Liver (tissue), 9 donors: ENCODE results near the gene XYLT1. TPM values are rescaled to one million over a fixed set of nuclear protein-coding genes. Genes with fewer than 3 reads are reported as not detected.

Experiments
- DNase-seq: peaks from one replicate; pipeline ENCODE4 v3.0.0-alpha.2; 2017; ENCODE audit warnings: low spot score
- H3K27ac ChIP-seq, 2 donors: one replicate each; pipeline ENCODE4 v1.7.0; 2013; ENCODE audit warnings: inconsistent platforms in 2 of 2, low read length in 2 of 2, control low read depth in 1 of 2, low read depth in 1 of 2, mild to moderate bottlenecking in 1 of 2
- H3K27me3 ChIP-seq, 4 donors: one replicate each; pipeline versions ENCODE4 v1.6.1 to v1.7.0; 2013; ENCODE audit warnings: low read length in 3 of 4, inconsistent platforms in 1 of 4, mild to moderate bottlenecking in 1 of 4, moderate library complexity in 1 of 4; ENCODE audit not compliant: control insufficient read depth in 4 of 4, insufficient read depth in 4 of 4
- H3K36me3 ChIP-seq, 4 donors: one replicate each; pipeline versions ENCODE4 v1.6.1 to v1.7.0; 2013; ENCODE audit warnings: low read length in 3 of 4, mild to moderate bottlenecking in 3 of 4, low read depth in 1 of 4, moderate library complexity in 1 of 4; ENCODE audit not compliant: control insufficient read depth in 4 of 4, insufficient read depth in 3 of 4
- H3K4me1 ChIP-seq, 4 donors: one replicate each; pipeline versions ENCODE4 v1.6.1 to v1.7.0; 2013; ENCODE audit warnings: low read length in 3 of 4, mild to moderate bottlenecking in 3 of 4, moderate library complexity in 1 of 4; ENCODE audit not compliant: control insufficient read depth in 4 of 4, insufficient read depth in 4 of 4
- H3K4me3 ChIP-seq, 3 donors: one replicate each; pipeline versions ENCODE4 v1.6.1 to v1.7.0; 2013; ENCODE audit warnings: low read length in 3 of 3, control low read depth in 1 of 3, low read depth in 1 of 3, mild to moderate bottlenecking in 1 of 3
- H3K9ac ChIP-seq, 2 donors: one replicate each; pipeline ENCODE4 v1.7.0; 2013; ENCODE audit warnings: low read length in 2 of 2, mild to moderate bottlenecking in 2 of 2, moderate library complexity in 2 of 2, control low read depth in 1 of 2, low read depth in 1 of 2
- H3K9me3 ChIP-seq, 4 donors: one replicate each; pipeline versions ENCODE4 v1.6.1 to v1.7.0; 2013; ENCODE audit warnings: low read length in 3 of 4; ENCODE audit not compliant: control insufficient read depth in 4 of 4
- EGR1 ChIP-seq, 2 donors: IDR thresholded peaks; 2 replicates each; pipeline ENCODE4 v1.6.1; 2016 to 2018; ENCODE audit warnings: antibody characterized with exemption in 2 of 2, low read depth in 2 of 2
- FOXA1 ChIP-seq: IDR thresholded peaks from 2 replicates; pipeline ENCODE4 v1.6.1; 2016; ENCODE audit warnings: antibody characterized with exemption
- FOXA2 ChIP-seq: IDR thresholded peaks from 2 replicates; pipeline ENCODE4 v1.6.1; 2016; ENCODE audit warnings: antibody characterized with exemption
- GABPA ChIP-seq, 2 donors: IDR thresholded peaks in 1 of 2; conservative IDR thresholded peaks in 1 of 2; 2 replicates each; pipeline ENCODE4 v1.6.1; 2016; ENCODE audit warnings: antibody characterized with exemption in 2 of 2, mild to moderate bottlenecking in 1 of 2, moderate library complexity in 1 of 2
- HNF4A ChIP-seq, 2 donors: conservative IDR thresholded peaks; 2 replicates each; pipeline ENCODE4 v1.6.1; 2016; ENCODE audit warnings: antibody characterized with exemption in 2 of 2, mild to moderate bottlenecking in 2 of 2
- HNF4G ChIP-seq: IDR thresholded peaks from 2 replicates; pipeline ENCODE4 v1.6.1; 2016; ENCODE audit warnings: antibody characterized with exemption
- JUND ChIP-seq, 2 donors: IDR thresholded peaks; 2 replicates each; pipeline ENCODE4 v1.6.1; 2016; ENCODE audit warnings: antibody characterized with exemption in 2 of 2
- NR2F2 ChIP-seq: IDR thresholded peaks from 2 replicates; pipeline ENCODE4 v1.6.1; 2016; ENCODE audit warnings: antibody characterized with exemption
- RAD21 ChIP-seq, 2 donors: IDR thresholded peaks; 2 replicates each; pipeline ENCODE4 v1.6.1; 2016; ENCODE audit warnings: antibody characterized with exemption in 2 of 2, mild to moderate bottlenecking in 2 of 2
- RXRA ChIP-seq, 2 donors: IDR thresholded peaks; 2 replicates each; pipeline ENCODE4 v1.6.1; 2017 to 2018; ENCODE audit warnings: antibody characterized with exemption in 2 of 2, mild to moderate bottlenecking in 1 of 2
- SP1 ChIP-seq: IDR thresholded peaks from 2 replicates; pipeline ENCODE4 v1.6.1; 2018; ENCODE audit warnings: antibody characterized with exemption, mild to moderate bottlenecking
- TAF1 ChIP-seq: conservative IDR thresholded peaks from 2 replicates; pipeline ENCODE4 v1.6.1; 2016; ENCODE audit warnings: antibody characterized with exemption, mild to moderate bottlenecking
- YY1 ChIP-seq: IDR thresholded peaks from 2 replicates; pipeline ENCODE4 v1.6.1; 2016; ENCODE audit warnings: antibody characterized with exemption, mild to moderate bottlenecking
- WGBS: extraction: QIAGEN DNeasy Blood & Tissue Kit; methylation state at CpG from one replicate; pipeline ENCODE4 v1.1.7; 2013; 5-methylcytosine and 5-hydroxymethylcytosine counted together
- polyA plus RNA-seq, 2 donors: library from polyadenylated mRNA; stranded (reverse) in 1 of 2; unstranded in 1 of 2; fragments of 200-250 nt in 1 of 2; fragments of >200 nt in 1 of 2; fragmentation: Nextera tagmentation in 1 of 2; extraction: Ambion mirVana in 1 of 2; gene quantifications; one replicate each; pipeline versions ENCODE4 v1.2.1 to v1.2.3, GENCODE V29; 2013 to 2015
- total RNA-seq, 2 donors: library from RNA; depleted of rRNA; stranded (reverse); fragments of >200 nt; gene quantifications; one replicate each; pipeline ENCODE4 v1.2.3, GENCODE V29; 2014
- TF ChIP-seq, protein P1 (sequence below): IDR thresholded peaks from 2 replicates; pipeline ENCODE4 v1.6.1; 2016; ENCODE audit warnings: antibody characterized with exemption
- TF ChIP-seq, protein P2 (sequence below): IDR thresholded peaks from 2 replicates; pipeline ENCODE4 v1.6.1; 2016; ENCODE audit warnings: antibody characterized with exemption
- TF ChIP-seq, protein P3 (sequence below): IDR thresholded peaks from 2 replicates; pipeline ENCODE4 v1.6.1; 2016; ENCODE audit warnings: antibody characterized with exemption, mild to moderate bottlenecking
- TF ChIP-seq, protein P4 (sequence below): IDR thresholded peaks from 2 replicates; pipeline ENCODE4 v1.6.1; 2016; ENCODE audit warnings: antibody characterized with exemption
- TF ChIP-seq, protein P5 (sequence below): fragments of 150-350 bp; IDR thresholded peaks from 2 replicates; pipeline ENCODE4 v1.5.1; 2017; ENCODE audit warnings: improper control_type of control experiment, low read depth, low read length; ENCODE audit not compliant: missing input control
- donor health status: healthy.
- donor health status: healthy.
- donor health status: healthy.
- donor health status: healthy.
- donor health status: healthy.

Gene XYLT1
- total and polyA plus RNA-seq, 4 donors, result 0.25 to 2.3 (median 0.53) TPM

DNA sequence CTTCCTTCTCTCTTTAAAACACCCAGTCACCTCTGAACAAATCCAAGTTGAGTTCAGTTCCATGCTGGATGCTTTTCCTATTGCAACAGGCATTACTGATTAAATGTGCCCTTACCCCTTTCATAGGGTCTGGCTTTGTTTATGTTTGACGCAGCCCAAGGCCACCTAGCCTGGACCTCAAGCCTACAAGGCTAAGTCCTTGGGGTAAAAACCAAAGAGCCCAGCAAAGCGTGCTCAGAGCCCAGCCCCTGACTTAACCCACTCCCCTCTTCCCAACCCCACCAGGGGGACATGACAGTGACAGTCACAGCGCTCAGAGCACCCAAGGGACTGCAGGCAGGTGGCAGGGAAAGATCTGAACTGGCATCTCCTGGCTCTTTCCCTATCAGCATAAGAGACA is 200.6 kb downstream of the XYLT1 start:
- no peak overlapping the region for H3K9ac ChIP-seq
- no peak overlapping the region for H3K4me3 ChIP-seq
- 47% methylated on average over 3 of the region's 3 CpGs for WGBS

More for the DNA sequence above, 200.6 kb downstream of the XYLT1 start:
- no peak overlapping the region for H3K27ac ChIP-seq
- no peaks in the 10 kb centered on the region for H3K9me3 ChIP-seq
- no peaks in the 10 kb centered on the region for H3K36me3 ChIP-seq
- H3K27me3 ChIP-seq, result peaks cover 0 to 2% (median 0%) of the 10 kb centered on the region in 4 donors
- H3K4me1 ChIP-seq, result no peaks in the 10 kb centered on the region
- no peak for DNase-seq
- TF ChIP-seq GABPA (IDR thresholded peaks at IDR 0.05 in 1 of 2, conservative IDR thresholded peaks at IDR 0.05 in 1 of 2) (no peak), FOXA2 (no peak), NR2F2 (no peak), EGR1 (IDR thresholded peaks at IDR 0.05; ENCODE audit: low read depth in 2 of 2) (no peak), FOXA1 (no peak), YY1 (no peak), JUND (IDR thresholded peaks at IDR 0.05) (no peak), TAF1 (no peak), HNF4G (no peak), SP1 (no peak), RAD21 (IDR thresholded peaks at IDR 0.05) (no peak), RXRA (IDR thresholded peaks at IDR 0.05) (no peak), HNF4A (conservative IDR thresholded peaks at IDR 0.05) (no peak)
- TF ChIP-seq, protein P1, sequence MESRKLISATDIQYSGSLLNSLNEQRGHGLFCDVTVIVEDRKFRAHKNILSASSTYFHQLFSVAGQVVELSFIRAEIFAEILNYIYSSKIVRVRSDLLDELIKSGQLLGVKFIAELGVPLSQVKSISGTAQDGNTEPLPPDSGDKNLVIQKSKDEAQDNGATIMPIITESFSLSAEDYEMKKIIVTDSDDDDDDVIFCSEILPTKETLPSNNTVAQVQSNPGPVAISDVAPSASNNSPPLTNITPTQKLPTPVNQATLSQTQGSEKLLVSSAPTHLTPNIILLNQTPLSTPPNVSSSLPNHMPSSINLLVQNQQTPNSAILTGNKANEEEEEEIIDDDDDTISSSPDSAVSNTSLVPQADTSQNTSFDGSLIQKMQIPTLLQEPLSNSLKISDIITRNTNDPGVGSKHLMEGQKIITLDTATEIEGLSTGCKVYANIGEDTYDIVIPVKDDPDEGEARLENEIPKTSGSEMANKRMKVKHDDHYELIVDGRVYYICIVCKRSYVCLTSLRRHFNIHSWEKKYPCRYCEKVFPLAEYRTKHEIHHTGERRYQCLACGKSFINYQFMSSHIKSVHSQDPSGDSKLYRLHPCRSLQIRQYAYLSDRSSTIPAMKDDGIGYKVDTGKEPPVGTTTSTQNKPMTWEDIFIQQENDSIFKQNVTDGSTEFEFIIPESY, result no peak
- TF ChIP-seq, protein P2, sequence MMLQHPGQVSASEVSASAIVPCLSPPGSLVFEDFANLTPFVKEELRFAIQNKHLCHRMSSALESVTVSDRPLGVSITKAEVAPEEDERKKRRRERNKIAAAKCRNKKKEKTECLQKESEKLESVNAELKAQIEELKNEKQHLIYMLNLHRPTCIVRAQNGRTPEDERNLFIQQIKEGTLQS, result no peak
- TF ChIP-seq, protein P3, sequence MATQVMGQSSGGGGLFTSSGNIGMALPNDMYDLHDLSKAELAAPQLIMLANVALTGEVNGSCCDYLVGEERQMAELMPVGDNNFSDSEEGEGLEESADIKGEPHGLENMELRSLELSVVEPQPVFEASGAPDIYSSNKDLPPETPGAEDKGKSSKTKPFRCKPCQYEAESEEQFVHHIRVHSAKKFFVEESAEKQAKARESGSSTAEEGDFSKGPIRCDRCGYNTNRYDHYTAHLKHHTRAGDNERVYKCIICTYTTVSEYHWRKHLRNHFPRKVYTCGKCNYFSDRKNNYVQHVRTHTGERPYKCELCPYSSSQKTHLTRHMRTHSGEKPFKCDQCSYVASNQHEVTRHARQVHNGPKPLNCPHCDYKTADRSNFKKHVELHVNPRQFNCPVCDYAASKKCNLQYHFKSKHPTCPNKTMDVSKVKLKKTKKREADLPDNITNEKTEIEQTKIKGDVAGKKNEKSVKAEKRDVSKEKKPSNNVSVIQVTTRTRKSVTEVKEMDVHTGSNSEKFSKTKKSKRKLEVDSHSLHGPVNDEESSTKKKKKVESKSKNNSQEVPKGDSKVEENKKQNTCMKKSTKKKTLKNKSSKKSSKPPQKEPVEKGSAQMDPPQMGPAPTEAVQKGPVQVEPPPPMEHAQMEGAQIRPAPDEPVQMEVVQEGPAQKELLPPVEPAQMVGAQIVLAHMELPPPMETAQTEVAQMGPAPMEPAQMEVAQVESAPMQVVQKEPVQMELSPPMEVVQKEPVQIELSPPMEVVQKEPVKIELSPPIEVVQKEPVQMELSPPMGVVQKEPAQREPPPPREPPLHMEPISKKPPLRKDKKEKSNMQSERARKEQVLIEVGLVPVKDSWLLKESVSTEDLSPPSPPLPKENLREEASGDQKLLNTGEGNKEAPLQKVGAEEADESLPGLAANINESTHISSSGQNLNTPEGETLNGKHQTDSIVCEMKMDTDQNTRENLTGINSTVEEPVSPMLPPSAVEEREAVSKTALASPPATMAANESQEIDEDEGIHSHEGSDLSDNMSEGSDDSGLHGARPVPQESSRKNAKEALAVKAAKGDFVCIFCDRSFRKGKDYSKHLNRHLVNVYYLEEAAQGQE, result no peak
- TF ChIP-seq, protein P4, sequence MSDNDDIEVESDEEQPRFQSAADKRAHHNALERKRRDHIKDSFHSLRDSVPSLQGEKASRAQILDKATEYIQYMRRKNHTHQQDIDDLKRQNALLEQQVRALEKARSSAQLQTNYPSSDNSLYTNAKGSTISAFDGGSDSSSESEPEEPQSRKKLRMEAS, result no peak
- TF ChIP-seq, protein P5, sequence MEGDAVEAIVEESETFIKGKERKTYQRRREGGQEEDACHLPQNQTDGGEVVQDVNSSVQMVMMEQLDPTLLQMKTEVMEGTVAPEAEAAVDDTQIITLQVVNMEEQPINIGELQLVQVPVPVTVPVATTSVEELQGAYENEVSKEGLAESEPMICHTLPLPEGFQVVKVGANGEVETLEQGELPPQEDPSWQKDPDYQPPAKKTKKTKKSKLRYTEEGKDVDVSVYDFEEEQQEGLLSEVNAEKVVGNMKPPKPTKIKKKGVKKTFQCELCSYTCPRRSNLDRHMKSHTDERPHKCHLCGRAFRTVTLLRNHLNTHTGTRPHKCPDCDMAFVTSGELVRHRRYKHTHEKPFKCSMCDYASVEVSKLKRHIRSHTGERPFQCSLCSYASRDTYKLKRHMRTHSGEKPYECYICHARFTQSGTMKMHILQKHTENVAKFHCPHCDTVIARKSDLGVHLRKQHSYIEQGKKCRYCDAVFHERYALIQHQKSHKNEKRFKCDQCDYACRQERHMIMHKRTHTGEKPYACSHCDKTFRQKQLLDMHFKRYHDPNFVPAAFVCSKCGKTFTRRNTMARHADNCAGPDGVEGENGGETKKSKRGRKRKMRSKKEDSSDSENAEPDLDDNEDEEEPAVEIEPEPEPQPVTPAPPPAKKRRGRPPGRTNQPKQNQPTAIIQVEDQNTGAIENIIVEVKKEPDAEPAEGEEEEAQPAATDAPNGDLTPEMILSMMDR, result no peak
